GM12864 (cell line): Measurements from ENCODE around the gene JDP2.

Source experiments
- DNase-seq: peaks from one replicate; pipeline ENCODE4 v3.0.0-alpha.2; 2011; ENCODE audit warnings: low read depth
- H3K4me3 ChIP-seq: 2 replicates; pipeline ENCODE4 v1.5.1; 2011; ENCODE audit warnings: mild to moderate bottlenecking, low read depth, low read length, control low read depth
- TF ChIP-seq, protein P1 (sequence below): IDR thresholded peaks from 2 replicates; pipeline ENCODE4 v1.5.1; 2011; ENCODE audit warnings: low read depth, mild to moderate bottlenecking, moderate library complexity, low read length, control low read depth, inconsistent platforms; ENCODE audit errors: missing control alignments

JDP2 gene

GRCh38 chr14:75453817-75454434 lies 26.1 kb downstream of the JDP2 start:
- DNase-seq = peak; percentile 63
- H3K4me3 ChIP-seq = no peak overlapping the region
- TF ChIP-seq, protein P1, sequence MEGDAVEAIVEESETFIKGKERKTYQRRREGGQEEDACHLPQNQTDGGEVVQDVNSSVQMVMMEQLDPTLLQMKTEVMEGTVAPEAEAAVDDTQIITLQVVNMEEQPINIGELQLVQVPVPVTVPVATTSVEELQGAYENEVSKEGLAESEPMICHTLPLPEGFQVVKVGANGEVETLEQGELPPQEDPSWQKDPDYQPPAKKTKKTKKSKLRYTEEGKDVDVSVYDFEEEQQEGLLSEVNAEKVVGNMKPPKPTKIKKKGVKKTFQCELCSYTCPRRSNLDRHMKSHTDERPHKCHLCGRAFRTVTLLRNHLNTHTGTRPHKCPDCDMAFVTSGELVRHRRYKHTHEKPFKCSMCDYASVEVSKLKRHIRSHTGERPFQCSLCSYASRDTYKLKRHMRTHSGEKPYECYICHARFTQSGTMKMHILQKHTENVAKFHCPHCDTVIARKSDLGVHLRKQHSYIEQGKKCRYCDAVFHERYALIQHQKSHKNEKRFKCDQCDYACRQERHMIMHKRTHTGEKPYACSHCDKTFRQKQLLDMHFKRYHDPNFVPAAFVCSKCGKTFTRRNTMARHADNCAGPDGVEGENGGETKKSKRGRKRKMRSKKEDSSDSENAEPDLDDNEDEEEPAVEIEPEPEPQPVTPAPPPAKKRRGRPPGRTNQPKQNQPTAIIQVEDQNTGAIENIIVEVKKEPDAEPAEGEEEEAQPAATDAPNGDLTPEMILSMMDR = peak; percentile 68

DNA sequence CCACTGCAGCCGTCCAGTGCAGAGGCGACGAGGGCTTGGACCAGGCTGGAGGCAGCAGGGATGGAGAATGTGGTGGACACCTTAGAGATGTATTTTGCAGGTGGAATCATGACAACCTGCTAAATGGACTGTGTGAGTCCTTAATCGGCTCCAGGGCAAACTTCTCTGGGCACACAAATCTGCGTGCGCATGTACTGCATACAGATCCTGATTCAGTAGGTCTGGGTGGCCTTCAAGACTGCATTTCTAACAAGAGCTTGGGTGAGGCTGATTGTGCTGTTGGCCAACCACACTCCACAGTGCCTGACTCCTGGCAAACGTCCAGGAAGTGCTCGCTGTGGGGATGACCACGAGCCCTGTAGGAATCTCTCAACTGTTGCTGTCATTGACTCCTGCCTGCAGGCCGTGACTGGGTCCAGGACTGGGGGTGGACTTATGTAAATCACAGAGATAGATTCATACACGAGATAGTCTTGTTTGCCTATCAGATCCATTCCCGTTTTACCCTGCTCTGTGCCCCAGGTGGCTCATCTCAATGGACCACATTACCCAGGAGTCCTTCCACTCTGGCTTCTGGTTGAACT lies 27.2 kb downstream of the JDP2 start:
- no peak for DNase-seq
- TF ChIP-seq, protein P1 = no peak
- no peak overlapping the region for H3K4me3 ChIP-seq

DNA sequence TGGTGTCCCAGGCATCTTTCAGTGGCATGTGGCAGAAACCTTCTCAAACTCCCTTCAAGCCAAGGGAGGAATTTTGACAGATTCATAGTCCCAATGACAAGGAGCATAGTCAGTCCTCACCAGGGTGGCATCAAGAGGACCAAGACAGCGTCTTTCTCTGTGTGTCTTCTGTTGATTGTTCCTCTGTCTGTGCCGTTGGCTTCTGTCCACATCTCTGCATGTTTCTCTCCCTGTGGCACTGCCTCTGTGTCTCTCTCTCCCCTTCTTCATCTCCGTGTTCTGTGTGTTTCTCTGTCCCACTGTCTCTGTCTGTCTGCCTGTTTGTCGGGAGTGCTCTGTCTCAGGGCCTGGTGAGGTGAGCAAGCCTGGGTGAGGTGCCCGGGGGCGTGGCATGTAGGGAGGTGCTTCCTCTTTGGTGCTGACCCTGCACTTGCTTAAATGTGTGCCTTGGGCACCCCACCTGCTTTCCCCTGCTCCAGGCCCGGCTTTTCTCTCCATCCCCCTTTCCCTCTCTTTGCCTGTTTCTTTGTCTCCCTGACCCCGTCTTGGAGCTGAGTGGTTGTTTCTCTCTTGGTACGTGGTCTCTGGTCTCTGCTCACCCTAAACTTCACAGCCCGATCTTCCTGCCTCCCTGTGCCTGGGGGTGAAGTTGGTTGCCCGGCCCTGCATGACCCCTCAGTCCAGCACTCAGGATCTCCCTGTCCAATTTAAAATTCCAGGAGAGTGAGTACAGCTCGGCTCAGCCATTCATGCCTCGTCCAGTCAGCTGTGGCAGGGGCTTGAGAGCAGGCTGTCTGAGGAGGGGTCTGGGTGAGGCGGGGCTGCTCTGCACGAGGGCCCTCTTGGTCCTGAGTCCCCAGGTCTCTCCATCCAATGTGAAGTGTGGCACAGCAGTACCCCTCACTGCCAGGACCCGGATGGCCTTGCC lies 28.5 kb downstream of the JDP2 start:
- TF ChIP-seq, protein P1 = no peak
- no peak for DNase-seq
- H3K4me3 ChIP-seq = no peak overlapping the region

DNA sequence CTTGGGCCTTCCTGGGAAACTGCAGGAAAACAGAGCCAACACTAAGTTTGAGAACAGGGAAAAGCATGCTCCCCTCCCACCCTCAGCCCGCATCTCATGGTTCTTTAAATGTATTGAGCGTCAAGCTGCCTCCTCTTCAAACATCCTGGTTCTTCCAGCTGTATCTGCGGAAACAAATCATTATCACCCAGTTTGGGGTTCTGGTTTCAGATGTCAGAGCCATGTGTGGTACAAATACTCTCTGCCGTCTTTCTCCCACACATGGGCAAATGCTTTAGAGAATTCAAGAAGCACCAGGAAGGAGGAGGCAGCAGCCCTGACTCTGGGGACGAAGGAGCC lies 29.1 kb downstream of the JDP2 start:
- TF ChIP-seq, protein P1 = no peak
- DNase-seq = no peak
- no peak overlapping the region for H3K4me3 ChIP-seq

DNA sequence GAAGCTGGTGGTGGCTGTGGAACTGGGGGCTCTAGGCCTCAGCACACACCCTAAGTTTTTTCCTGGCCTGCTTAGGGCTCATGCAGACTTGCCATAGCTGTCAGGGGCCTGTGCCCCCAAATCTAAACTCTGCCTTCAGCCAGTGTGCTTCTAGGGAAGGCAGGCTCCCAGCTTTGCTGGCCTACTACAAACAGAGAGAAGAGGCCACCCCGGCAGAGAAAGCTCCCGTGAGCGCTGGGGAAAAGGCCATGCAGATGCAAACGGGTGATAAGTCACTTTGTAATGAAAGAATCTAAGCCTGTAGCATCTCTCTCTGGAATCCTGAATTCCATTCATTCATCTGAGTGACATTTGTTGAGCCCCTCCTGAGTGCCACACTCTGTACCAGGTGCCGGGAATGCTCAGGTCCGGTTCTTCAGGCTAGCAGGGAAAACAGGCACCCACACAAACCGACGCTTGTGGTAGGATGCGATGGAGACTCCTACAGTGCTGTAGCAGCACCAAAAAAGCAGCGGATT lies 29.9 kb downstream of the JDP2 start:
- no peak for DNase-seq

DNA sequence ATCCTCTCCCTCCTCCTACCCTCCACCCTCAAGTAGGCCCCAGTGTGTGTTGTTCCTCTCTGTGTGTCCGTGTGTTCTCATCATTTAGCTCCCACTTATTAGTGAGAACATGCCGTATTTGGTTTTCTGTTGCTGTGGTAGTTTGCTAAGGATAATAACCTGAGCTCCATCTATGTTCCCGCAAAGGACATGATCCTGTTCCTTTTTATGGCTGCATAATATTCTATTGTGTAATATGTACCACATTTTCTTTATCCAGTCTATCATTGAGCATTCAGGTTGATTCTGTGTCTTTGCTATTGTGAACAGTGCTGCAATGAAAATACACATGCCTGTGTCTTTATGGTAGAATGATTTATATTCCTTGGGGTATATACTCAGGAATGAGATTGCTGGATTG lies 30.5 kb downstream of the JDP2 start:
- H3K4me3 ChIP-seq = no peak overlapping the region
- DNase-seq = no peak
- TF ChIP-seq, protein P1 = no peak

More for the DNA sequence above, 29.9 kb downstream of the JDP2 start:
- TF ChIP-seq, protein P1 = no peak
- H3K4me3 ChIP-seq = no peak overlapping the region
